MCF 10A (cell line): Measurements from ENCODE around the gene TERB1. TPM values are rescaled to one million over a fixed set of nuclear protein-coding genes. Genes with fewer than 3 reads are reported as not detected.
A peak's percentile ranks its signal among the peaks of the same experiment; 100 is the strongest.

ENCODE experiments used
- BruUV-seq: library from RNA; stranded (reverse); fragments of 400-500 nt; replicated peaks from 2 replicates; lab custom pipeline; 2021; lab: Mats Ljungman, UMichigan
- CTCF ChIA-PET: fragments of 300-600 bp; sonication (Branson Sonifier 250); formaldehyde crosslinking; extraction: SDS; loops from one replicate; lab custom pipeline; 2021; ENCODE audit warnings: antibody characterized with exemption, inconsistent platforms; lab: Yijun Ruan, JAX
- POLR2A ChIA-PET: fragments of 300-600, 350-650 bp; sonication (Branson Sonifier 250); formaldehyde crosslinking; extraction: SDS; loops from one replicate; lab custom pipeline; 2020; ENCODE audit warnings: antibody characterized with exemption, inconsistent platforms; lab: Yijun Ruan, JAX
- DNase-seq: peaks from one replicate; pipeline ENCODE4 v3.0.0-alpha.2; 2018; ENCODE audit not compliant: unreplicated experiment
- H3K27ac Mint-ChIP-seq: one replicate; pipeline ENCODE4 v1.8.0; 2022; ENCODE audit warnings: mild to moderate bottlenecking, low read depth, mixed read lengths; ENCODE audit not compliant: unreplicated experiment
- H3K27me3 Mint-ChIP-seq: one replicate; pipeline ENCODE4 v1.8.0; 2022; ENCODE audit warnings: mixed read lengths; ENCODE audit not compliant: insufficient read depth, unreplicated experiment
- H3K36me3 Mint-ChIP-seq: one replicate; pipeline ENCODE4 v1.8.0; 2022; ENCODE audit warnings: mild to moderate bottlenecking, moderate library complexity, mixed read lengths; ENCODE audit not compliant: insufficient read depth, unreplicated experiment
- H3K4me1 Mint-ChIP-seq: one replicate; pipeline ENCODE4 v1.8.0; 2022; ENCODE audit warnings: mixed read lengths; ENCODE audit not compliant: insufficient read depth, unreplicated experiment
- H3K4me3 Mint-ChIP-seq: one replicate; pipeline ENCODE4 v1.8.0; 2022; ENCODE audit warnings: mild to moderate bottlenecking, moderate library complexity, mixed read lengths; ENCODE audit not compliant: unreplicated experiment
- H3K9me3 Mint-ChIP-seq: one replicate; pipeline ENCODE4 v1.8.0; 2022; ENCODE audit warnings: mixed read lengths; ENCODE audit not compliant: unreplicated experiment
- CTCF ChIP-seq: fragments of 200-600 bp; IDR thresholded peaks from one replicate; pipeline ENCODE4 v1.8.0; 2022; ENCODE audit warnings: antibody characterized with exemption, mild to moderate bottlenecking; ENCODE audit not compliant: unreplicated experiment
- intact Hi-C: fragments of 100-400 bp; cut with micrococcal nuclease; formaldehyde crosslinking; loops from 2 replicates; pipeline ENCODE4 v1.14.1; 2022
- total RNA-seq: library from RNA; stranded (reverse); gene quantifications from 2 replicates; pipeline ENCODE4 v1.2.3, GENCODE V29; 2022

The TERB1 gene
- total RNA-seq, 1 experiment from 2014 or later, result 0.26 TPM

- H3K4me3 Mint-ChIP-seq, result no peak overlapping the region
- intact Hi-C loops, result no loop called here
- peaks cover 11% of the 10 kb centered on the region for H3K36me3 Mint-ChIP-seq
- BruUV-seq, result no TSS peak
- ChIA-PET CTCF (interaction anchor here (0.6 to 10.4 kb wide), 7 partner anchors 11 to 228 kb away, joined by 3 to 197 read pairs (median 15); partner anchors contain the start of gene CA7), POLR2A (no interaction called here)
- H3K27me3 Mint-ChIP-seq, result no peaks in the 10 kb centered on the region
- H3K27ac Mint-ChIP-seq, result no peak overlapping the region
- no peaks in the 10 kb centered on the region for H3K9me3 Mint-ChIP-seq
- no peak for TF ChIP-seq CTCF
- no peak for DNase-seq
- peaks cover 22% of the 10 kb centered on the region for H3K4me1 Mint-ChIP-seq
These were observed 30.8 kb upstream of the TERB1 start for GRCh38 chr16:66832190-66832589.

- CTCF ChIA-PET, result interaction anchor here (0.5 to 10.4 kb wide), 42 partner anchors 8 to 688 kb away, joined by 3 to 197 read pairs (median 4); partner anchors contain the start of genes CA7, DYNC1LI2 and PDP2
- no peak within 1 kb of the TSS for H3K27ac Mint-ChIP-seq
- peak; percentile 86 for DNase-seq
- no peaks in the 10 kb centered on the region for H3K27me3 Mint-ChIP-seq
- TF ChIP-seq CTCF, result peak; percentile 94
- peaks cover 31% of the 10 kb centered on the region for H3K4me1 Mint-ChIP-seq
- H3K36me3 Mint-ChIP-seq, result peaks cover 22% of the 10 kb centered on the region
- no TSS peak for BruUV-seq
- peak within 1 kb of the TSS; percentile 66 for H3K4me3 Mint-ChIP-seq
- no peaks in the 10 kb centered on the region for H3K9me3 Mint-ChIP-seq
- POLR2A ChIA-PET, result interaction anchor here (0.5 to 2.2 kb wide), 22 partner anchors 11 to 278 kb away, joined by 3 to 23 read pairs (median 4); partner anchors contain the start of genes CKLF, DYNC1LI2 and PDP2
- intact Hi-C loops, result loop anchor here (2.0 kb wide), 1 partner anchor 42 kb away; no protein-coding TSS in a partner anchor
These were observed 29.3 kb upstream of the TERB1 start, which contains the start of gene NAE1 for GRCh38 chr16:66830422-66831404. TSS of gene NAE1 (minus strand) at chr16:66830976. CDS start at chr16:66830899, 77 bp downstream.

- TF ChIP-seq CTCF, result no peak
- no TSS peak for BruUV-seq
- POLR2A ChIA-PET, result interaction anchor here (1.0 to 1.1 kb wide), 2 partner anchors 20 to 58 kb away, joined by 3 to 4 read pairs; partner anchors contain the start of gene CA7
- CTCF ChIA-PET, result interaction anchor here (0.6 to 3.6 kb wide), 5 partner anchors 44 to 217 kb away, joined by 3 to 28 read pairs (median 3); no protein-coding TSS in a partner anchor
- Mint-ChIP-seq H3K4me3 (no peak overlapping the region), H3K27me3 (no peaks in the 10 kb centered on the region), H3K36me3 (peaks cover 82% of the 10 kb centered on the region), H3K27ac (no peak overlapping the region), H3K9me3 (no peaks in the 10 kb centered on the region), H3K4me1 (peaks cover 14% of the 10 kb centered on the region)
- no peak for DNase-seq
- intact Hi-C loops, result no loop called here
These were observed 22.6 kb upstream of the TERB1 start for GRCh38 chr16:66824006-66824405.
